Left ventricle myocardium inferior (tissue), 1 donor: ENCODE results near the gene ACAD8. TPM values are rescaled to one million over a fixed set of nuclear protein-coding genes. Genes with fewer than 3 reads are reported as not detected.

Experiments used
- DNase-seq: peaks from one replicate; pipeline ENCODE4 v3.0.0-alpha.2; 2020
- H3K27ac ChIP-seq: fragments of 200-600 bp; replicated peaks from 2 replicates; pipeline ENCODE4 v1.8.0; 2021
- H3K27me3 ChIP-seq: fragments of 200-600 bp; 2 replicates; pipeline ENCODE4 v1.8.0; 2021; ENCODE audit warnings: low read depth
- H3K36me3 ChIP-seq: fragments of 200-600 bp; 2 replicates; pipeline ENCODE4 v1.8.0; 2021
- H3K4me1 ChIP-seq: fragments of 200-600 bp; 2 replicates; pipeline ENCODE4 v1.8.0; 2021
- H3K4me3 ChIP-seq: fragments of 200-600 bp; 2 replicates; pipeline ENCODE4 v1.8.0; 2021; ENCODE audit warnings: mild to moderate bottlenecking, moderate library complexity
- H3K9me3 ChIP-seq: fragments of 200-600 bp; replicated peaks from 2 replicates; pipeline ENCODE4 v1.8.0; 2021
- CTCF ChIP-seq: fragments of 200-600 bp; IDR thresholded peaks from 2 replicates; pipeline ENCODE4 v1.8.0; 2021; ENCODE audit warnings: antibody characterized with exemption, mild to moderate bottlenecking, borderline replicate concordance
- intact Hi-C: fragments of 100-400 bp; cut with micrococcal nuclease; formaldehyde crosslinking; loops from one replicate; pipeline ENCODE4 v1.11.0; 2022
- total RNA-seq: library from RNA; stranded (reverse); fragmentation: NEBNext Ultra II Directional; extraction: Animal tissue kit (Norgen Biotek cat#: 25700); gene quantifications from one replicate; pipeline ENCODE4 v1.2.1, GENCODE V29; 2021
- donor health status: DM: no; HTN: yes; CAD: no; lungs with severe emphysema.

ACAD8 gene
- total RNA-seq, 1 donor from 2014 or later = 40.7 TPM

GRCh38 chr11:134293119-134294113 is 40.0 kb downstream of the ACAD8 start:
- Histone ChIP-seq H3K4me3 (no peak overlapping the region), H3K9me3 (no peaks in the 10 kb centered on the region), H3K36me3 (no peaks in the 10 kb centered on the region), H3K27ac (no peak overlapping the region), H3K4me1 (no peaks in the 10 kb centered on the region), H3K27me3 (peaks cover 21% of the 10 kb centered on the region)
- no peak for TF ChIP-seq CTCF
- no peak for DNase-seq
- intact Hi-C loops = no loop called here

- Histone ChIP-seq H3K27me3 (peaks cover 21% of the 10 kb centered on the region), H3K27ac (no peak overlapping the region), H3K9me3 (no peaks in the 10 kb centered on the region), H3K36me3 (no peaks in the 10 kb centered on the region), H3K4me1 (no peaks in the 10 kb centered on the region), H3K4me3 (no peak overlapping the region)
- no peak for DNase-seq
- no peak for TF ChIP-seq CTCF
- intact Hi-C loops = no loop called here
Observed at GRCh38 chr11:134294664-134295063, 41.3 kb downstream of the ACAD8 start.

- Histone ChIP-seq H3K4me1 (no peaks in the 10 kb centered on the region), H3K9me3 (peaks cover 11% of the 10 kb centered on the region), H3K27ac (no peak overlapping the region), H3K36me3 (no peaks in the 10 kb centered on the region), H3K4me3 (no peak overlapping the region), H3K27me3 (peaks cover 26% of the 10 kb centered on the region)
- intact Hi-C loops = no loop called here
- DNase-seq = no peak
- no peak for TF ChIP-seq CTCF
Observed at GRCh38 chr11:134312223-134312622, 58.9 kb downstream of the ACAD8 start.

GRCh38 chr11:134312807-134313206 is 59.4 kb downstream of the ACAD8 start:
- no peak overlapping the region for H3K4me3 ChIP-seq
- H3K36me3 ChIP-seq = no peaks in the 10 kb centered on the region
- H3K9me3 ChIP-seq = peaks cover 17% of the 10 kb centered on the region
- TF ChIP-seq CTCF = no peak
- H3K27ac ChIP-seq = no peak overlapping the region
- H3K27me3 ChIP-seq = peaks cover 23% of the 10 kb centered on the region
- intact Hi-C loops = no loop called here
- no peak for DNase-seq
- no peaks in the 10 kb centered on the region for H3K4me1 ChIP-seq

- peaks cover 22% of the 10 kb centered on the region for H3K9me3 ChIP-seq
- intact Hi-C loops = no loop called here
- no peak overlapping the region for H3K4me3 ChIP-seq
- no peak for DNase-seq
- TF ChIP-seq CTCF = no peak
- H3K27me3 ChIP-seq = peaks cover 23% of the 10 kb centered on the region
- no peaks in the 10 kb centered on the region for H3K36me3 ChIP-seq
- no peaks in the 10 kb centered on the region for H3K4me1 ChIP-seq
- no peak overlapping the region for H3K27ac ChIP-seq
Observed at GRCh38 chr11:134313379-134313778, 60.0 kb downstream of the ACAD8 start.
